Measurements from ENCODE around the gene MDH2. TPM values are rescaled to one million over a fixed set of nuclear protein-coding genes. Genes with fewer than 3 reads are reported as not detected.
"Not testable (repeated sequence)": the region's sequence is repeated elsewhere in the genome, so short reads cannot be mapped to it uniquely, and the experiment has no call there.

MDH2 gene
- total RNA-seq, 1 experiment from 2014 or later: 313 TPM

DNA sequence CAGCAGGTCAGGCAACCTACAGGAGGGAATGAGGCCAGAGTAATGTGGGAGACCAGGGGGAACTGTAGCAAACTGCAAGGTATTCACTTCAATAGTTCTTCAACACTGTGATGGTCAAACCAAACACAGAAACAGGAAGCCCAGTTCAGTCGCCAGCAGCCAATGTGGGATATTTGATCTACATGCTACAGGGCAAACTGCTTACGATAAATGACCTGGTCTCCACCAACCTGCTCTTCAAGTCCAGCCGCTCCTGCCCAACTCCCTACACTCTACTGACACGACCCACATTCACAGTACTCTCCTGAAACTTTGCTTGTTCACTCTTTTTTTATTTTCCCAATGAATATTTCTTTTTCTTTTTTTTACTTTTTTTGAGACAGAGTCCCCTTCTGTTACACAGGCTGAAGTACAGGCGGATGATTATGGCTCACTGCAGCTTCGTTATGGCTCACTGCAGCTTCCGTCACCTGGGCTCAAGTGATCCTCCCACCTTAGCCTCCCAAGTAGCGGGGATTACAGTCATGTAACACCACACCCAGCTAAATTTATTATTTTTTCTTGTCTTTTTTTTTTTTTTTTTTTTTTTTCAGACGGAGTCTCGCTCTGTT lies 42.1 kb downstream of the MDH2 start:
- peaks cover 2% of the 10 kb centered on the region for H3K27me3 Mint-ChIP-seq (ENCODE audit: insufficient read depth, unreplicated experiment)
- H3K4me1 Mint-ChIP-seq (ENCODE audit: low read depth, unreplicated experiment): peaks cover 7% of the 10 kb centered on the region
- no peaks in the 10 kb centered on the region for H3K36me3 Mint-ChIP-seq (ENCODE audit: insufficient read depth, unreplicated experiment)
- H3K27ac Mint-ChIP-seq (ENCODE audit: unreplicated experiment): no peak overlapping the region
- CTCF ChIA-PET: interaction anchor here (0.6 kb wide), 1 partner anchor 227 kb away, joined by 3 read pairs; no protein-coding TSS in a partner anchor
- Histone ChIP-seq H3K36me3 (ENCODE audit: control insufficient read depth, insufficient read depth, low read length) (no peaks in the 10 kb centered on the region), H3K9me3 (no peaks in the 10 kb centered on the region), H3K4me3 (ENCODE audit: low read depth, low read length) (no peak overlapping the region), H3K27me3 (replicated peaks; ENCODE audit: control insufficient read depth, insufficient read depth, low read length) (no peaks in the 10 kb centered on the region), H3K4me1 (no peaks in the 10 kb centered on the region)
- POLR2A ChIA-PET: no interaction called here
- DNase-seq: peak in 1 of 2 experiments; percentile 30
- no peak overlapping the region for H3K4me3 Mint-ChIP-seq (ENCODE audit: unreplicated experiment)
- no peaks in the 10 kb centered on the region for H3K9me3 Mint-ChIP-seq (ENCODE audit: unreplicated experiment)
- TF ChIP-seq CTCF (IDR thresholded peaks at IDR 0.05; ENCODE audit: insufficient read depth in 1 of 2, low read depth in 1 of 2, low read length in 1 of 2, severe bottlenecking in 1 of 2, unreplicated experiment in 1 of 2): no peak
- BruUV-seq (replicated peaks): no TSS peak
- intact Hi-C loops (cut with micrococcal nuclease; ENCODE audit: unreplicated experiment): no loop called here

DNA sequence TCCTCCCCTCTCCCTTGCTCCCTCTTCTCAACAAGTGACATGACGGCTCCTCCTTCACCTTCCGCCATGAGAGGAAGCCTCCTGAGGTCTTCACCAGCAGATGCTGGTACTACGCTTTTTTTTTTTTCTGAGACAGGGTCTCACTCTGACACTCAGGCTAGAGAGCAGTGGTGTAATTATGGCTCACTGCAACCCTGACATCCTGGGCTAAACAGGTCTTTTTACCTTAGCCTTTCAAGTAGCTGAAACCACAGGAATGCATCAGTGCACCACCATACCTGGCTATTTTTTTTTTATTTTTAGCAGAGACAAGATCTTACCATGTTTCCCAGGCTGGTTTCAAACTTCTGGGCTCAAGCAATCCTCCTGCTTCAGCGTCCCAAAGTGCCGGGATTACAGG lies 43.6 kb downstream of the MDH2 start:
- no peaks in the 10 kb centered on the region for H3K4me1 ChIP-seq
- intact Hi-C loops (cut with micrococcal nuclease; ENCODE audit: unreplicated experiment): no loop called here

DNA sequence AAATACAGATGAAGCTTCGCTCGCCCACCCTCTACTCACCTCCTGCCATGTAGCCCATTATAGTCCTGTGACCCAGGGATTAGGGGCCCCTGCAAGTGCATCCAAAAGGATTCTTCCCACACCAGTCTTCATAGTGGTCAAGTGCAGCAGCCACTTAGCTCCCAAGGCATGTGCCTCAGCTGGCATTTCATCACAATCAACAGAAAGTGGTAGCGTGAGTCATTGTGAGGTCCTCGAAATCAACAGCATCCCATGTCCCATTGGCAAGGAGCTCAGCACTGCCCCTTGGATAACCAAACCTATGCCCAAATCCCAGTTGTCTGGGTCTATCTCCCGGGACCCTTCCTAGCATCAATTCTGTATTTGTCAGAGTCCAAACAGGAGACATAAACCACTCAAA lies 45.6 kb downstream of the MDH2 start:
- H3K4me1 ChIP-seq; H3K9me3 Mint-ChIP-seq (ENCODE audit: unreplicated experiment); intact Hi-C loops (cut with micrococcal nuclease; ENCODE audit: unreplicated experiment); H3K4me3 ChIP-seq (ENCODE audit: low read depth, low read length); H3K27me3 ChIP-seq (replicated peaks; ENCODE audit: control insufficient read depth, insufficient read depth, low read length); H3K27ac Mint-ChIP-seq (ENCODE audit: unreplicated experiment); H3K36me3 Mint-ChIP-seq (ENCODE audit: insufficient read depth, unreplicated experiment); H3K9me3 ChIP-seq; H3K4me3 Mint-ChIP-seq (ENCODE audit: unreplicated experiment); BruUV-seq (replicated peaks); H3K27me3 Mint-ChIP-seq (ENCODE audit: insufficient read depth, unreplicated experiment); H3K4me1 Mint-ChIP-seq (ENCODE audit: low read depth, unreplicated experiment); CTCF ChIA-PET; H3K36me3 ChIP-seq (ENCODE audit: control insufficient read depth, insufficient read depth, low read length); POLR2A ChIA-PET; DNase-seq: not testable (repeated sequence)

More for the DNA sequence above, 43.6 kb downstream of the MDH2 start:
- Mint-ChIP-seq H3K27me3 (ENCODE audit: insufficient read depth, unreplicated experiment) (peaks cover 2% of the 10 kb centered on the region), H3K27ac (ENCODE audit: unreplicated experiment) (no peak overlapping the region), H3K4me3 (ENCODE audit: unreplicated experiment) (no peak overlapping the region), H3K36me3 (ENCODE audit: insufficient read depth, unreplicated experiment) (no peaks in the 10 kb centered on the region), H3K9me3 (ENCODE audit: unreplicated experiment) (no peaks in the 10 kb centered on the region), H3K4me1 (ENCODE audit: low read depth, unreplicated experiment) (peaks cover 7% of the 10 kb centered on the region)
- no peaks in the 10 kb centered on the region for H3K9me3 ChIP-seq
- POLR2A ChIA-PET: interaction anchor here (1.2 kb wide), 1 partner anchor 75 kb away, joined by 3 read pairs; no protein-coding TSS in a partner anchor
- no peaks in the 10 kb centered on the region for H3K36me3 ChIP-seq (ENCODE audit: control insufficient read depth, insufficient read depth, low read length)
- no TSS peak for BruUV-seq (replicated peaks)
- no peak overlapping the region for H3K4me3 ChIP-seq (ENCODE audit: low read depth, low read length)
- TF ChIP-seq CTCF (IDR thresholded peaks at IDR 0.05; ENCODE audit: insufficient read depth in 1 of 2, low read depth in 1 of 2, low read length in 1 of 2, severe bottlenecking in 1 of 2, unreplicated experiment in 1 of 2): no peak
- H3K27me3 ChIP-seq (replicated peaks; ENCODE audit: control insufficient read depth, insufficient read depth, low read length): no peaks in the 10 kb centered on the region
- no peak for DNase-seq
- CTCF ChIA-PET: no interaction called here

DNA sequence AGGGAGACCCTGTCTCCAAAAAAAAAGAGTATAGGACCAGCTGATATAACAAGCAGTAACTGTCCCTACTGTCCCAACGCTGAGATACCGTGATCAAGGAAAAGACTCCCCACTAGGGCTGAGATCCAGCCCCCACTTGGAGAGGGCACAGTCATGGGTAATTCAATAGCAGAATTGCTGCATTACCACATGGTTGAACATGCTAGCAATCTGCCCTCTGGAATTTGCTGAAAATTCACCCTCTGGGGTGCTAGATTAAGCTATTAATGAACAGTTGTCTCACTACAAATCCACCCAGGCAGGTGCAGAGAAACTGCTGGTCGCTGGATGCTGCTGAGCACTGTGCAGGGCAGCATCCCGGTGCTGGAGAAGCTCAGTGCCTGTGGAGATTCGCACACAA lies 46.4 kb downstream of the MDH2 start:
- H3K9me3 ChIP-seq; POLR2A ChIA-PET; H3K9me3 Mint-ChIP-seq (ENCODE audit: unreplicated experiment); H3K27ac Mint-ChIP-seq (ENCODE audit: unreplicated experiment); CTCF ChIA-PET; H3K4me3 ChIP-seq (ENCODE audit: low read depth, low read length); H3K4me1 ChIP-seq; H3K36me3 ChIP-seq (ENCODE audit: control insufficient read depth, insufficient read depth, low read length); DNase-seq; H3K4me3 Mint-ChIP-seq (ENCODE audit: unreplicated experiment); BruUV-seq (replicated peaks); intact Hi-C loops (cut with micrococcal nuclease; ENCODE audit: unreplicated experiment); H3K4me1 Mint-ChIP-seq (ENCODE audit: low read depth, unreplicated experiment); H3K27me3 Mint-ChIP-seq (ENCODE audit: insufficient read depth, unreplicated experiment); H3K36me3 Mint-ChIP-seq (ENCODE audit: insufficient read depth, unreplicated experiment); H3K27me3 ChIP-seq (replicated peaks; ENCODE audit: control insufficient read depth, insufficient read depth, low read length): not testable (repeated sequence)

Measured in Caco-2 (cell line).